ENCODE data around the gene TMEM53. TPM values are rescaled to one million over a fixed set of nuclear protein-coding genes. Genes with fewer than 3 reads are reported as not detected.

TMEM53 gene
- total and polyA plus RNA-seq, 2 of the 8 experiments (the other 6 are each of a cell fraction or from before 2014, with no cell fraction given), result 6.7 to 27.9 TPM

DNA sequence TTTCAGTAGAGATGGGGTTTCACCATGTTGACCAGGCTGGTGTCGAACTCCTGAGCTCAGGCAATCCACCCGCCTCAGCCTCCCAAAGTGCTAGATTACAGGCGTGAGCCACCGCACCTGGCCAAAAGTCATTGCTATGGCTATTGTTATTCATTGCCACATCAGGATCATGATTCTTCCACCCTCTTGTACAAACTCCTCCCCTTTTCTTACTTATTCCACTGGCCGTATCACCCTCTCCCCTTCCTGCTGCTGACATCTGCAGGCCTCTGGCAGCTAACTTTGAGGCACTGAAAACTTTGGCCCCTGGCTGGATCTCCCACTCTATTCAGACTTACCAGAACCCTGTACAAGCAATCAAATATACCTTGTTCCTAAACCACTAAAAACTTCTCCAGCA, 10.9 kb downstream of the TMEM53 start (continued):
- TF ChIP-seq, protein P1, sequence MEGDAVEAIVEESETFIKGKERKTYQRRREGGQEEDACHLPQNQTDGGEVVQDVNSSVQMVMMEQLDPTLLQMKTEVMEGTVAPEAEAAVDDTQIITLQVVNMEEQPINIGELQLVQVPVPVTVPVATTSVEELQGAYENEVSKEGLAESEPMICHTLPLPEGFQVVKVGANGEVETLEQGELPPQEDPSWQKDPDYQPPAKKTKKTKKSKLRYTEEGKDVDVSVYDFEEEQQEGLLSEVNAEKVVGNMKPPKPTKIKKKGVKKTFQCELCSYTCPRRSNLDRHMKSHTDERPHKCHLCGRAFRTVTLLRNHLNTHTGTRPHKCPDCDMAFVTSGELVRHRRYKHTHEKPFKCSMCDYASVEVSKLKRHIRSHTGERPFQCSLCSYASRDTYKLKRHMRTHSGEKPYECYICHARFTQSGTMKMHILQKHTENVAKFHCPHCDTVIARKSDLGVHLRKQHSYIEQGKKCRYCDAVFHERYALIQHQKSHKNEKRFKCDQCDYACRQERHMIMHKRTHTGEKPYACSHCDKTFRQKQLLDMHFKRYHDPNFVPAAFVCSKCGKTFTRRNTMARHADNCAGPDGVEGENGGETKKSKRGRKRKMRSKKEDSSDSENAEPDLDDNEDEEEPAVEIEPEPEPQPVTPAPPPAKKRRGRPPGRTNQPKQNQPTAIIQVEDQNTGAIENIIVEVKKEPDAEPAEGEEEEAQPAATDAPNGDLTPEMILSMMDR (IDR thresholded peaks at IDR 0.05; ENCODE audit: control extremely low read depth in 1 of 3, insufficient read depth in 1 of 3, low read depth in 1 of 3, low read length in 3 of 3), result no peak
- TF ChIP-seq TAF1 (IDR thresholded peaks at IDR 0.05; ENCODE audit: low read depth, low read length) (no peak), HDAC6 (IDR thresholded peaks at IDR 0.05; ENCODE audit: low read depth, low read length) (no peak), SP2 (IDR thresholded peaks at IDR 0.05; ENCODE audit: low read length) (no peak), RAD21 (IDR thresholded peaks at IDR 0.05 in 1 of 2, conservative IDR thresholded peaks at IDR 0.05 in 1 of 2; ENCODE audit: low read depth in 2 of 2, low read length in 2 of 2) (no peak), POLR2AphosphoS5 (IDR thresholded peaks at IDR 0.05; ENCODE audit: low read depth, low read length) (no peak)
- TF ChIP-seq, protein P2, sequence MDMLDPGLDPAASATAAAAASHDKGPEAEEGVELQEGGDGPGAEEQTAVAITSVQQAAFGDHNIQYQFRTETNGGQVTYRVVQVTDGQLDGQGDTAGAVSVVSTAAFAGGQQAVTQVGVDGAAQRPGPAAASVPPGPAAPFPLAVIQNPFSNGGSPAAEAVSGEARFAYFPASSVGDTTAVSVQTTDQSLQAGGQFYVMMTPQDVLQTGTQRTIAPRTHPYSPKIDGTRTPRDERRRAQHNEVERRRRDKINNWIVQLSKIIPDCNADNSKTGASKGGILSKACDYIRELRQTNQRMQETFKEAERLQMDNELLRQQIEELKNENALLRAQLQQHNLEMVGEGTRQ (IDR thresholded peaks at IDR 0.05; ENCODE audit: low read length), result no peak

All from H1 (cell line).